NCI-H2081 (cell line): ENCODE measurements around the gene MYO5C.
"Not testable (repeated sequence)": the region's sequence is repeated elsewhere in the genome, so short reads cannot be mapped to it uniquely, and the experiment has no call there.

ENCODE experiments used
- DNase-seq, 2 experiments: peaks; one replicate each; lab custom pipeline; 2025; lab: John Stamatoyannopoulos, UW

MYO5C gene

GRCh38 chr15:52308446-52309153 is 13.0 kb upstream of the MYO5C start:
- no peak for DNase-seq

- DNase-seq = no peak
These were observed 12.2 kb upstream of the MYO5C start for GRCh38 chr15:52307847-52308246.

- DNase-seq = no peak
These were observed 10.7 kb upstream of the MYO5C start for GRCh38 chr15:52306270-52306669.

GRCh38 chr15:52303093-52303772 is 7.6 kb upstream of the MYO5C start:
- no peak for DNase-seq

- DNase-seq = no peak
These were observed 5.8 kb upstream of the MYO5C start for GRCh38 chr15:52301265-52301847.

- peak in 1 of 2 experiments; percentile 15 for DNase-seq
These were observed 653 bp downstream of the MYO5C start for GRCh38 chr15:52294881-52295420.

GRCh38 chr15:52292780-52293392 is 2.7 kb downstream of the MYO5C start:
- DNase-seq = no peak

GRCh38 chr15:52291204-52291603 is 4.4 kb downstream of the MYO5C start:
- DNase-seq = no peak

GRCh38 chr15:52290800-52291199 is 4.8 kb downstream of the MYO5C start:
- no peak for DNase-seq

- DNase-seq = no peak
These were observed 5.3 kb downstream of the MYO5C start for GRCh38 chr15:52290329-52290728.

- no peak for DNase-seq
These were observed 5.9 kb downstream of the MYO5C start for GRCh38 chr15:52289629-52290081.

GRCh38 chr15:52288986-52289385 is 6.6 kb downstream of the MYO5C start:
- no peak for DNase-seq

- DNase-seq = peak; percentile 1 to 21
These were observed 7.3 kb downstream of the MYO5C start for GRCh38 chr15:52288051-52288942.

- DNase-seq = no peak
These were observed 8.5 kb downstream of the MYO5C start for GRCh38 chr15:52287114-52287513.

GRCh38 chr15:52285941-52286340 is 9.7 kb downstream of the MYO5C start:
- not testable (repeated sequence) for DNase-seq

GRCh38 chr15:52284164-52284563 is 11.4 kb downstream of the MYO5C start:
- no peak for DNase-seq

- DNase-seq = no peak
These were observed 12.3 kb downstream of the MYO5C start for GRCh38 chr15:52283281-52283680.

GRCh38 chr15:52282418-52282817 is 13.2 kb downstream of the MYO5C start:
- no peak for DNase-seq

- DNase-seq = no peak
These were observed 14.2 kb downstream of the MYO5C start for GRCh38 chr15:52281085-52282035.
